K562 (cell line): ENCODE data around the gene CSRNP2. TPM values are rescaled to one million over a fixed set of nuclear protein-coding genes. Genes with fewer than 3 reads are reported as not detected.
A peak's percentile ranks its signal among the peaks of the same experiment; 100 is the strongest.

Experiments
- ARID1B ChIP-seq: fragments of 450-650 bp; IDR thresholded peaks from 2 replicates; pipeline ENCODE4 v1.6.1; 2016; ENCODE audit warnings: antibody characterized with exemption, mild to moderate bottlenecking, inconsistent platforms
- ATF7 ChIP-seq: fragments of 450-650 bp; IDR thresholded peaks from 2 replicates; pipeline ENCODE4 v1.7.1; 2014; ENCODE audit warnings: mild to moderate bottlenecking, moderate library complexity
- CHD4 ChIP-seq: fragments of 200-600 bp; sonication (generic); IDR thresholded peaks from 3 replicates; pipeline ENCODE4 v1.6.1; 2012; ENCODE audit warnings: low read depth, mild to moderate bottlenecking, mixed read lengths, low read length, inconsistent platforms; ENCODE audit not compliant: insufficient read depth, insufficient replicate concordance, poor library complexity, severe bottlenecking
- CUX1 ChIP-seq: fragments of 200-800 bp; sonication (Bioruptor generic); IDR thresholded peaks from 2 replicates; pipeline ENCODE4 v1.6.1; 2016; ENCODE audit warnings: missing genetic modification characterization, missing compliant biosample characterization
- EP400 ChIP-seq: fragments of 450-650 bp; IDR thresholded peaks from 2 replicates; pipeline ENCODE4 v1.6.1; 2017; ENCODE audit warnings: antibody characterized with exemption, mild to moderate bottlenecking, moderate library complexity
- ETV1 ChIP-seq: fragments of 450-650 bp; conservative IDR thresholded peaks from 2 replicates; pipeline ENCODE4 v1.6.1; 2016; ENCODE audit warnings: missing genetic modification characterization, control low read depth, low read depth, missing compliant biosample characterization
- GABPB2 ChIP-seq: fragments of 250-450 bp; sonication (Bioruptor Pico); conservative IDR thresholded peaks from 2 replicates; pipeline ENCODE4 v1.5.1; 2021; ENCODE audit warnings: mild to moderate bottlenecking
- SIRT6 ChIP-seq: IDR thresholded peaks from one replicate; pipeline ENCODE4 v1.6.1; 2012; ENCODE audit warnings: low read depth, mild to moderate bottlenecking, control low read depth, inconsistent platforms, low read length, moderate library complexity
- SLC30A9 ChIP-seq: fragments of 250-450 bp; sonication (Bioruptor Pico); IDR thresholded peaks from 2 replicates; pipeline ENCODE4 v1.8.0; 2022; ENCODE audit warnings: mild to moderate bottlenecking, moderate library complexity
- SRSF3 ChIP-seq: fragments of 200-400 bp; formaldehyde crosslinking; IDR thresholded peaks from 2 replicates; pipeline ENCODE4 v1.6.1; 2016; ENCODE audit warnings: mild to moderate bottlenecking, low read length, moderate library complexity; ENCODE audit not compliant: insufficient read depth
- STAT5B ChIP-seq: fragments of 250-450 bp; sonication (Bioruptor Pico); IDR thresholded peaks from 2 replicates; pipeline ENCODE4 v1.8.0; 2021; ENCODE audit warnings: mild to moderate bottlenecking, inconsistent platforms
- TFAP4 ChIP-seq: sonication (generic); formaldehyde crosslinking; IDR thresholded peaks from 2 replicates; pipeline ENCODE4 v1.8.0; 2022; ENCODE audit warnings: missing genetic modification reagents, mild to moderate bottlenecking, moderate library complexity, borderline replicate concordance
- TRIM24 ChIP-seq, 2 experiments: fragments of 450-650 bp; IDR thresholded peaks; 2 replicates each; pipeline ENCODE4 v1.6.1; 2016
- WHSC1 ChIP-seq: IDR thresholded peaks from one replicate; pipeline ENCODE4 v1.6.1; 2012; ENCODE audit warnings: low read length, control low read depth, inconsistent platforms
- XRCC5 ChIP-seq: fragments of 200-400 bp; formaldehyde crosslinking; IDR thresholded peaks from 2 replicates; pipeline ENCODE4 v1.6.1; 2017; ENCODE audit warnings: low read depth, mild to moderate bottlenecking, low read length
- ZC3H8 ChIP-seq: fragments of 450-650 bp; IDR thresholded peaks from 2 replicates; pipeline ENCODE4 v1.6.1; 2017
- ZHX1 ChIP-seq: fragments of 150-350 bp; conservative IDR thresholded peaks from 2 replicates; pipeline ENCODE4 v1.6.1; 2014; ENCODE audit warnings: low read length
- ZKSCAN8 ChIP-seq: fragments of 200-800 bp; sonication (Bioruptor generic); IDR thresholded peaks from 2 replicates; pipeline ENCODE4 v1.6.1; 2016; ENCODE audit warnings: missing genetic modification characterization, missing compliant biosample characterization
- ZNF3 ChIP-seq: fragments of 250-450 bp; sonication (Bioruptor Pico); IDR thresholded peaks from 2 replicates; pipeline ENCODE4 v1.5.0; 2021; ENCODE audit warnings: mild to moderate bottlenecking, moderate library complexity
- ZNF347 ChIP-seq: fragments of 450-650 bp; formaldehyde crosslinking; IDR thresholded peaks from 2 replicates; pipeline ENCODE4 v1.4.0; 2020; ENCODE audit warnings: low read depth, mild to moderate bottlenecking, moderate library complexity
- ZZZ3 ChIP-seq: fragments of 450-650 bp; IDR thresholded peaks from 2 replicates; pipeline ENCODE4 v1.6.1; 2016; ENCODE audit warnings: antibody characterized with exemption, mild to moderate bottlenecking, moderate library complexity
- polyA plus RNA-seq, 8 experiments: library from polyadenylated mRNA; depleted of rRNA in 4 of 8; stranded (reverse) in 5 of 8; unstranded in 3 of 8; fragments of >200 nt; fragmentation: Nextera tagmentation in 2 of 8; fragmentation: Illumina TruSeq in 1 of 8; extraction: Ambion mirVana in 2 of 8; extraction: Trizol in 1 of 8; gene quantifications; 2 replicates each; pipeline versions ENCODE4 v1.2.1 to v1.2.3, GENCODE V29; 2011 to 2014; ENCODE audit warnings: inconsistent platforms in 1 of 8, missing spikeins in 1 of 8
- total RNA-seq, 7 experiments: library from RNA; depleted of rRNA in 6 of 7; stranded (reverse); fragments of >200 nt in 6 of 7; fragmentation: Illumina TruSeq in 2 of 7; extraction: Trizol in 2 of 7; gene quantifications; 2 replicates each; pipeline versions ENCODE4 v1.2.1 to v1.2.3, GENCODE V29; 2011 to 2021; ENCODE audit warnings: low replicate concordance in 1 of 7

CSRNP2 gene
- total and polyA plus RNA-seq, 9 of the 15 experiments (the other 6 are each of a cell fraction or from before 2014, with no cell fraction given): 1.6 to 13.9 (median 5.9) TPM

- TF ChIP-seq CUX1 (no peak), CHD4 (no peak), ETV1 (tag) (no peak), STAT5B (no peak), ZNF3 (CRISPR knock-in tag) (no peak), ATF7 (peak; percentile 72), XRCC5 (no peak), ZZZ3 (no peak), ZNF347 (CRISPR knock-in tag) (no peak), SRSF3 (no peak), ZKSCAN8 (CRISPR knock-in tag) (no peak), WHSC1 (no peak), SIRT6 (no peak), ZC3H8 (no peak), SLC30A9 (no peak), ZHX1 (no peak), EP400 (peak; percentile 72), TFAP4 (no peak), GABPB2 (no peak), TRIM24 (IDR thresholded peaks at IDR 0.05) (peak; percentile 61 to 69; a peak in 2 of 4 replicates), ARID1B (peak; percentile 61; the same call in 1 of the 2 replicates)
Observed at GRCh38 chr12:51070004-51070403, 13.4 kb downstream of the CSRNP2 start (continued).
